GM12878 (cell line): ENCODE results near the gene DCP1A. TPM values are rescaled to one million over a fixed set of nuclear protein-coding genes. Genes with fewer than 3 reads are reported as not detected.

ENCODE experiments used
- BACH1 ChIP-seq: fragments of 450-650 bp; IDR thresholded peaks from 2 replicates; pipeline ENCODE4 v1.6.1; 2017; ENCODE audit warnings: mild to moderate bottlenecking, borderline replicate concordance
- CHD1 ChIP-seq: IDR thresholded peaks from 2 replicates; pipeline ENCODE4 v1.6.1; 2012; ENCODE audit warnings: low read depth, low read length, improper control_type of control experiment
- RB1 ChIP-seq: fragments of 450-650 bp; formaldehyde crosslinking; IDR thresholded peaks from 2 replicates; pipeline ENCODE4 v1.6.1; 2017; ENCODE audit warnings: mild to moderate bottlenecking, borderline replicate concordance
- SREBF2 ChIP-seq: IDR thresholded peaks from 2 replicates; pipeline ENCODE4 v1.6.1; 2012; ENCODE audit warnings: mild to moderate bottlenecking, low read length
- TCF12 ChIP-seq: IDR thresholded peaks from 2 replicates; pipeline ENCODE4 v1.6.1; 2011; ENCODE audit warnings: low read depth, mild to moderate bottlenecking, low read length
- ZNF24 ChIP-seq: fragments of 450-650 bp; IDR thresholded peaks from 2 replicates; pipeline ENCODE4 v1.6.1; 2017; ENCODE audit warnings: antibody characterized with exemption, mild to moderate bottlenecking
- polyA plus RNA-seq, 11 experiments: library from polyadenylated mRNA; depleted of rRNA in 4 of 11; unstranded in 6 of 11; stranded (reverse) in 5 of 11; fragments of >200 nt; fragmentation: Nextera tagmentation in 4 of 11; fragmentation: Illumina TruSeq in 1 of 11; extraction: Ambion mirVana in 4 of 11; extraction: Trizol in 1 of 11; gene quantifications; 1 replicate in 1 of 11; 2 replicates in 10 of 11; pipeline versions ENCODE4 v1.2.1 to v1.2.3, GENCODE V29; 2011 to 2016; ENCODE audit warnings: inconsistent platforms in 2 of 11, missing spikeins in 2 of 11, low read depth in 1 of 11
- total RNA-seq, 4 experiments: library from RNA; depleted of rRNA in 3 of 4; stranded (reverse); fragments of >200 nt in 3 of 4; fragmentation: Illumina TruSeq in 1 of 4; extraction: Trizol in 1 of 4; gene quantifications; 2 replicates each; pipeline versions ENCODE4 v1.2.1 to v1.2.3, GENCODE V29; 2013 to 2021
- TF ChIP-seq, protein P1 (sequence below): IDR thresholded peaks from 2 replicates; pipeline ENCODE4 v1.6.1; 2011; ENCODE audit warnings: low read depth, mild to moderate bottlenecking, low read length, moderate library complexity, borderline replicate concordance; ENCODE audit errors: extremely low read depth
- TF ChIP-seq, protein P2 (sequence below): fragments of 450-650 bp; formaldehyde crosslinking; IDR thresholded peaks from 2 replicates; pipeline ENCODE4 v1.4.0; 2020; ENCODE audit warnings: mild to moderate bottlenecking, moderate library complexity
- TF ChIP-seq, protein P3 (sequence below): IDR thresholded peaks from 2 replicates; pipeline ENCODE4 v1.6.1; 2012; ENCODE audit warnings: improper control_type of control experiment, low read depth, low read length; ENCODE audit not compliant: insufficient replicate concordance
- TF ChIP-seq, protein P4 (sequence below): fragments of 450-650 bp; conservative IDR thresholded peaks from 2 replicates; pipeline ENCODE4 v1.6.1; 2017; ENCODE audit warnings: mild to moderate bottlenecking, moderate library complexity
- TF ChIP-seq, protein P5 (sequence below): fragments of 450-650 bp; IDR thresholded peaks from 2 replicates; pipeline ENCODE4 v1.6.1; 2014; ENCODE audit warnings: mild to moderate bottlenecking

The DCP1A gene
- total and polyA plus RNA-seq, 10 of the 15 experiments (the other 5 are each of a cell fraction or from before 2014, with no cell fraction given) = 12.5 to 34.6 (median 16.3) TPM

DNA sequence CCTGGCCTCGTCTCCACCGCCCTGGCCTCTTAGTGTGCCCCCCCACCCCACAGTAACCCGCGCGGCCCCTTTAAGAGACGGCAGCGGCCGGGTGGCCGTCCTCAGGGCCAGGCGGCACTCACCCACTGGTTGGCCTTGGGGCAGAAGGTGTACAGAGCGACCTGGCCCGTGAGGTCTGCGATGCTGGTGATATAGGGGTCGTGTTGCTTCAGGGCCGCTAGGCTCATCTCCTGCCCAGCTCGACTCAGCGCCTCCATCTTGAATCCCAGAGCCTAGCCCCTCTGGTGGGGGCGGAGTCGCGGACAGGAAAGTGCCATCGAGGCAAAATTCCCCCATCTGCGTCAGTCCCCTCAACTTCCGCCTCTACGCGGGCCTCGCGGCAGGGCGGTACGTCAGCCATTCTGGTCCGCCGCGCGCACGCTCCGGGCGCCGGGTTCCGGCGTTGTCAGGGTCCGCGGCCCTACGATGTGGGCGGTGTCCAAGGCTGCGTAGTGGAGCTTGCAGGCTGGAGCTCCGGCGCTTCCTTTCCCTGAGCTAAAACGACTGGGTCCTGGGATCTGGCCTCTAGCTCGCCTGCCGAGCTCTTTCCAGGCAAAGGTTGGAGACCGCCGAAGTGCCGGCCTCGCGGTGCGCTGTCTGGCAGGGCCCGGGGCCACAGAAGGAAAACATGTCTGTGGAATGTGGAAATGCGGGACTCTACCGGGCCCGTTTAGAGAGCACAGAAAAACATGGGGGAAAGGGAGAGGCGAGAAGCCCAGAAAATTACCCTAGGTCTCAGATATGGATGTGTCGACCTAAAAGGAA, at the start of gene DCP1A (continued):
- TF ChIP-seq, protein P1, sequence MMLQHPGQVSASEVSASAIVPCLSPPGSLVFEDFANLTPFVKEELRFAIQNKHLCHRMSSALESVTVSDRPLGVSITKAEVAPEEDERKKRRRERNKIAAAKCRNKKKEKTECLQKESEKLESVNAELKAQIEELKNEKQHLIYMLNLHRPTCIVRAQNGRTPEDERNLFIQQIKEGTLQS = no peak
- TF ChIP-seq, protein P2, sequence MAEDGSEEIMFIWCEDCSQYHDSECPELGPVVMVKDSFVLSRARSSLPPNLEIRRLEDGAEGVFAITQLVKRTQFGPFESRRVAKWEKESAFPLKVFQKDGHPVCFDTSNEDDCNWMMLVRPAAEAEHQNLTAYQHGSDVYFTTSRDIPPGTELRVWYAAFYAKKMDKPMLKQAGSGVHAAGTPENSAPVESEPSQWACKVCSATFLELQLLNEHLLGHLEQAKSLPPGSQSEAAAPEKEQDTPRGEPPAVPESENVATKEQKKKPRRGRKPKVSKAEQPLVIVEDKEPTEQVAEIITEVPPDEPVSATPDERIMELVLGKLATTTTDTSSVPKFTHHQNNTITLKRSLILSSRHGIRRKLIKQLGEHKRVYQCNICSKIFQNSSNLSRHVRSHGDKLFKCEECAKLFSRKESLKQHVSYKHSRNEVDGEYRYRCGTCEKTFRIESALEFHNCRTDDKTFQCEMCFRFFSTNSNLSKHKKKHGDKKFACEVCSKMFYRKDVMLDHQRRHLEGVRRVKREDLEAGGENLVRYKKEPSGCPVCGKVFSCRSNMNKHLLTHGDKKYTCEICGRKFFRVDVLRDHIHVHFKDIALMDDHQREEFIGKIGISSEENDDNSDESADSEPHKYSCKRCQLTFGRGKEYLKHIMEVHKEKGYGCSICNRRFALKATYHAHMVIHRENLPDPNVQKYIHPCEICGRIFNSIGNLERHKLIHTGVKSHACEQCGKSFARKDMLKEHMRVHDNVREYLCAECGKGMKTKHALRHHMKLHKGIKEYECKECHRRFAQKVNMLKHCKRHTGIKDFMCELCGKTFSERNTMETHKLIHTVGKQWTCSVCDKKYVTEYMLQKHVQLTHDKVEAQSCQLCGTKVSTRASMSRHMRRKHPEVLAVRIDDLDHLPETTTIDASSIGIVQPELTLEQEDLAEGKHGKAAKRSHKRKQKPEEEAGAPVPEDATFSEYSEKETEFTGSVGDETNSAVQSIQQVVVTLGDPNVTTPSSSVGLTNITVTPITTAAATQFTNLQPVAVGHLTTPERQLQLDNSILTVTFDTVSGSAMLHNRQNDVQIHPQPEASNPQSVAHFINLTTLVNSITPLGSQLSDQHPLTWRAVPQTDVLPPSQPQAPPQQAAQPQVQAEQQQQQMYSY = 0 out of 2 replicates have a peak, but pooled peaks have one; percentile 37
- TF ChIP-seq BACH1 (peak; percentile 78; the same call in 1 of the 2 replicates), SREBF2 (no peak), ZNF24 (peak; percentile 81), TCF12 (peak; percentile 75), RB1 (peak; percentile 98; the same call in 1 of the 2 replicates), CHD1 (peak; percentile 48; the same call in 1 of the 2 replicates)
- TF ChIP-seq, protein P3, sequence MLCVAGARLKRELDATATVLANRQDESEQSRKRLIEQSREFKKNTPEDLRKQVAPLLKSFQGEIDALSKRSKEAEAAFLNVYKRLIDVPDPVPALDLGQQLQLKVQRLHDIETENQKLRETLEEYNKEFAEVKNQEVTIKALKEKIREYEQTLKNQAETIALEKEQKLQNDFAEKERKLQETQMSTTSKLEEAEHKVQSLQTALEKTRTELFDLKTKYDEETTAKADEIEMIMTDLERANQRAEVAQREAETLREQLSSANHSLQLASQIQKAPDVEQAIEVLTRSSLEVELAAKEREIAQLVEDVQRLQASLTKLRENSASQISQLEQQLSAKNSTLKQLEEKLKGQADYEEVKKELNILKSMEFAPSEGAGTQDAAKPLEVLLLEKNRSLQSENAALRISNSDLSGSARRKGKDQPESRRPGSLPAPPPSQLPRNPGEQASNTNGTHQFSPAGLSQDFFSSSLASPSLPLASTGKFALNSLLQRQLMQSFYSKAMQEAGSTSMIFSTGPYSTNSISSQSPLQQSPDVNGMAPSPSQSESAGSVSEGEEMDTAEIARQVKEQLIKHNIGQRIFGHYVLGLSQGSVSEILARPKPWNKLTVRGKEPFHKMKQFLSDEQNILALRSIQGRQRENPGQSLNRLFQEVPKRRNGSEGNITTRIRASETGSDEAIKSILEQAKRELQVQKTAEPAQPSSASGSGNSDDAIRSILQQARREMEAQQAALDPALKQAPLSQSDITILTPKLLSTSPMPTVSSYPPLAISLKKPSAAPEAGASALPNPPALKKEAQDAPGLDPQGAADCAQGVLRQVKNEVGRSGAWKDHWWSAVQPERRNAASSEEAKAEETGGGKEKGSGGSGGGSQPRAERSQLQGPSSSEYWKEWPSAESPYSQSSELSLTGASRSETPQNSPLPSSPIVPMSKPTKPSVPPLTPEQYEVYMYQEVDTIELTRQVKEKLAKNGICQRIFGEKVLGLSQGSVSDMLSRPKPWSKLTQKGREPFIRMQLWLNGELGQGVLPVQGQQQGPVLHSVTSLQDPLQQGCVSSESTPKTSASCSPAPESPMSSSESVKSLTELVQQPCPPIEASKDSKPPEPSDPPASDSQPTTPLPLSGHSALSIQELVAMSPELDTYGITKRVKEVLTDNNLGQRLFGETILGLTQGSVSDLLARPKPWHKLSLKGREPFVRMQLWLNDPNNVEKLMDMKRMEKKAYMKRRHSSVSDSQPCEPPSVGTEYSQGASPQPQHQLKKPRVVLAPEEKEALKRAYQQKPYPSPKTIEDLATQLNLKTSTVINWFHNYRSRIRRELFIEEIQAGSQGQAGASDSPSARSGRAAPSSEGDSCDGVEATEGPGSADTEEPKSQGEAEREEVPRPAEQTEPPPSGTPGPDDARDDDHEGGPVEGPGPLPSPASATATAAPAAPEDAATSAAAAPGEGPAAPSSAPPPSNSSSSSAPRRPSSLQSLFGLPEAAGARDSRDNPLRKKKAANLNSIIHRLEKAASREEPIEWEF = no peak
- TF ChIP-seq, protein P4, sequence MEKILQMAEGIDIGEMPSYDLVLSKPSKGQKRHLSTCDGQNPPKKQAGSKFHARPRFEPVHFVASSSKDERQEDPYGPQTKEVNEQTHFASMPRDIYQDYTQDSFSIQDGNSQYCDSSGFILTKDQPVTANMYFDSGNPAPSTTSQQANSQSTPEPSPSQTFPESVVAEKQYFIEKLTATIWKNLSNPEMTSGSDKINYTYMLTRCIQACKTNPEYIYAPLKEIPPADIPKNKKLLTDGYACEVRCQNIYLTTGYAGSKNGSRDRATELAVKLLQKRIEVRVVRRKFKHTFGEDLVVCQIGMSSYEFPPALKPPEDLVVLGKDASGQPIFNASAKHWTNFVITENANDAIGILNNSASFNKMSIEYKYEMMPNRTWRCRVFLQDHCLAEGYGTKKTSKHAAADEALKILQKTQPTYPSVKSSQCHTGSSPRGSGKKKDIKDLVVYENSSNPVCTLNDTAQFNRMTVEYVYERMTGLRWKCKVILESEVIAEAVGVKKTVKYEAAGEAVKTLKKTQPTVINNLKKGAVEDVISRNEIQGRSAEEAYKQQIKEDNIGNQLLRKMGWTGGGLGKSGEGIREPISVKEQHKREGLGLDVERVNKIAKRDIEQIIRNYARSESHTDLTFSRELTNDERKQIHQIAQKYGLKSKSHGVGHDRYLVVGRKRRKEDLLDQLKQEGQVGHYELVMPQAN = peak; percentile 87
- TF ChIP-seq, protein P5, sequence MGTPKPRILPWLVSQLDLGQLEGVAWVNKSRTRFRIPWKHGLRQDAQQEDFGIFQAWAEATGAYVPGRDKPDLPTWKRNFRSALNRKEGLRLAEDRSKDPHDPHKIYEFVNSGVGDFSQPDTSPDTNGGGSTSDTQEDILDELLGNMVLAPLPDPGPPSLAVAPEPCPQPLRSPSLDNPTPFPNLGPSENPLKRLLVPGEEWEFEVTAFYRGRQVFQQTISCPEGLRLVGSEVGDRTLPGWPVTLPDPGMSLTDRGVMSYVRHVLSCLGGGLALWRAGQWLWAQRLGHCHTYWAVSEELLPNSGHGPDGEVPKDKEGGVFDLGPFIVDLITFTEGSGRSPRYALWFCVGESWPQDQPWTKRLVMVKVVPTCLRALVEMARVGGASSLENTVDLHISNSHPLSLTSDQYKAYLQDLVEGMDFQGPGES = peak; percentile 76
